GM21619 (cell line): Measurements from ENCODE around the gene LTO1.
A peak's percentile ranks its signal among the peaks of the same experiment; 100 is the strongest.

Source experiments
- ATAC-seq: cut with Tn5 transposase; IDR thresholded peaks from one replicate; pipeline ENCODE4 v1.9.1; 2021; ENCODE audit not compliant: unreplicated experiment

Gene LTO1

GRCh38 chr11:69674886-69675714 is at the start of gene LTO1:
Gene LTO1 (minus strand): TSS chr11:69675353. CDS start chr11:69675239, 114 bp downstream.
- ATAC-seq = peak; percentile 84

- ATAC-seq = no peak
Observed at GRCh38 chr11:69721745-69722144, 46.6 kb upstream of the LTO1 start.

GRCh38 chr11:69721106-69721505 is 46.0 kb upstream of the LTO1 start:
- no peak for ATAC-seq

DNA sequence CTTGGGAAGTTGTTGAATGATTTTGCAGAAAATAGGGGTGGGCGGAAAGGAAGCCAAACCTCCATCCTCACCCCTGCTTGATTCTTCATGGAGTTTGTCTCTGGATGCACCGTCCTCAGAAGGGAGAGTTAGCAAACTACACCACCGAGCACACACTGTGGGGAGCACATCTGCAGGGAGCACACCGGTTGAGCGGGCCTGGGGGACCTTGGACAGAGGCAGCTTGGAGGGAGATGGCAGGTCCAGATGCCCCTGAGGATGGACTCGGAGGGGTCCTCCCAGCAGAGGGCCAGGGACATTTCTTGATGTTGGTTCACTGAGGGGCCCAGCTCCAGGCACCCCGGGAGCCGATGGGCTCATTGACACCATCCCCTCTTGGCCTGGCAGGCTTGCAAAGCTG is 43.8 kb upstream of the LTO1 start:
- ATAC-seq = no peak

- no peak for ATAC-seq
Observed at GRCh38 chr11:69718147-69718546, 43.0 kb upstream of the LTO1 start.

- ATAC-seq = no peak
Observed at GRCh38 chr11:69716891-69717747, 42.0 kb upstream of the LTO1 start.

DNA sequence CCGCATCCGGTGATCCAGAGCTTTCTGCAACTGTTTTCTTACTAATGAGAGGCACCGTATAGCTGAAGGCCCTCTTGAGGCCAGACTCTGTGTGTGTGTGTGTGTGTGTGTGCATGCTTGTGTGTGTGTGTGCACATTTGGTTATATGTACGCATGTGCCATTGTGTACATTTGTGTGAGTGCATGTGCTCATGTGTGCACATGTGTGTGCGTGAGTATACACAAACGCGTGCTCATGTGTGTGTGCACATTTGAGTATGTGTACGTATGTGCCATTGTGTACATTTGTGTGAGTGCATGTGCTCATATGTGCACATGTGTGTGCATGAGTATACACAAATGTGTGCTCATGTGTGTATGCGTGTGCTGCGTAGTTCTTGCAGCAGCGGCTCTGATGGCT is 40.9 kb upstream of the LTO1 start:
- no peak for ATAC-seq

- no peak for ATAC-seq
Observed at GRCh38 chr11:69715446-69715845, 40.3 kb upstream of the LTO1 start.

GRCh38 chr11:69711822-69712801 is 37.0 kb upstream of the LTO1 start:
- ATAC-seq = no peak

- no peak for ATAC-seq
Observed at GRCh38 chr11:69708736-69709401, 33.7 kb upstream of the LTO1 start.

GRCh38 chr11:69707176-69707575 is 32.0 kb upstream of the LTO1 start:
- no peak for ATAC-seq

- no peak for ATAC-seq
Observed at GRCh38 chr11:69705901-69706787, 31.0 kb upstream of the LTO1 start.

DNA sequence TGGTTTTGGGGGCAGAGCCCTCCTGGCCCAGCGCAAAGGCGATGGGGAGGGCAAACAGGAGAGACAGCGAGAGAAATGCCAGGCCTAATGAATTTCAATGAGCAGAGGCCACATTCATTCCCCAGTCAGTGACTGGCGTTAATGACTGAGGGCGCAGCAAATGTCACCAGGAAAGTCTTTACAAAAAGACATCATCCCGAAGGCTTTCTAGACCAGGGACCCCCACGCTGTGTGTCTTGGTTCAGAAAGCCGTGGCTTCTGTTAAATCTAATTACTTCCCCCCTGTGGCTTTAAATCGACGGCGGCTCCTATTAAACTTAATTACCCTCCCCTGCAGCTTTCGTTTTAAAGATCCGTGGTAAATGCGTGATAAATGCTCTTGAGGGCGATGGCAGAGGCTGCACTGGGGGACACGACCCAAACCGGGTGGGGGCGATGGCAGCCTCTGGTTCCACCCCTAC is 30.2 kb upstream of the LTO1 start:
- ATAC-seq = no peak

DNA sequence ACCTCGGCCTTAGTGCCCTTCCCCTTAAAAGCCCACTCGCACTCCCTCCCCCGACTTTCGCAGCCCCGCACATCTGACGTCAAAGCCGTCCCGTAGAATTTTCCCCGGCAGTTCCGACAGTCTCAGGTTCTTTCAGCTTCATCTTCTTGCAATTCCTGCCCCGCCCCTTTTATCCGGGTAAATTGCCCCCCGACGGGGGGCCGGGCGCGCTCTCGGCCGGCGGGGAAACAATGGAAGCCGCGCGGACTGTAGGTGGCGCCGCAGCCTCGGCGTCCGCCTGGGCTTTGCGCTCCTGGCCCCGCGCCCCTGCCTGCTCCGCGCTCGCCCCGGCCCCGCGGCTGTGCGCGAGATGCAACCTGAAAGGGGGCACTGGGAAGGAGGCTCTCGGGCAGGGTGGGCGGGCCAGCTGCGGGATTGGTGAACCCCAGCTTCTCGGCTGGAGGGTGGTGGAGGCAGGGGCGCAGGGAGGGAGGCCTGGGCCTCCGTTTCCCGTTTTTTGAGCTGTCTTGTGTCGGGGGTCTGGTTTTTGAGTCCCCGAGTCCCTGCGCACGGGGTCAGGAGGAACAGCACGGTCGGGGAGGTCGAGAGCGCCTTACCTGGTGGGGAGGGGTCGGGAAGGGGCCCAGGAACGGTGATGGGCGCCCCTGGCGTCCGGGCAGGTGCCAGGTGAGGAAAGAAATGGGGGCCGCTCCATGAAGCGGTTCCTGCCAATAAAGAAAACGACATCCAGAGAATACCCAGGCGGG is 29.5 kb upstream of the LTO1 start:
- ATAC-seq = no peak

- ATAC-seq = no peak
Observed at GRCh38 chr11:69703768-69704507, 28.8 kb upstream of the LTO1 start, which contains the start of gene FGF19. Gene FGF19 (minus strand): TSS chr11:69704022. CDS start chr11:69703876, 146 bp downstream.

GRCh38 chr11:69703453-69703767 is 28.3 kb upstream of the LTO1 start:
- no peak for ATAC-seq

- ATAC-seq = no peak
Observed at GRCh38 chr11:69702769-69703452, 27.8 kb upstream of the LTO1 start.
